ENCODE data around the gene KRTAP10-7. TPM values are rescaled to one million over a fixed set of nuclear protein-coding genes. Genes with fewer than 3 reads are reported as not detected.

KRTAP10-7 gene
- total and polyA plus RNA-seq, 4 experiments from 2014 or later, result not detected

GRCh38 chr21:44650265-44650972, 50.0 kb downstream of the KRTAP10-7 start:
- Histone ChIP-seq H3K4me3 (ENCODE audit: low read length in 2 of 2) (no peak overlapping the region), H3K4me1 (ENCODE audit: insufficient read depth, low read length) (peaks cover 23% of the 10 kb centered on the region), H3K27me3 (ENCODE audit: insufficient read depth, low read length) (no peaks in the 10 kb centered on the region), H3K9me3 (ENCODE audit: control insufficient read depth in 1 of 2, low read length in 2 of 2) (no peaks in the 10 kb centered on the region), H3K36me3 (ENCODE audit: insufficient read depth, low read length) (no peaks in the 10 kb centered on the region), H3K27ac (ENCODE audit: low read depth, low read length) (no peak overlapping the region)
- ChIA-PET POLR2A (ENCODE audit: partially characterized antibody) (no interaction called here), CTCF (ENCODE audit: partially characterized antibody) (no interaction called here)
- Mint-ChIP-seq H3K27me3 (no peaks in the 10 kb centered on the region), H3K4me1 (peaks cover 18 to 31% (median 21%) of the 10 kb centered on the region in 4 donors), H3K27ac (peak overlapping the region in 3 of 7 donors; percentile 41 to 60 (median 55)), H3K4me3 (no peak overlapping the region), H3K9me3 (peaks cover 0 to 25% (median 9%) of the 10 kb centered on the region in 8 donors), H3K36me3 (peaks cover 3 to 4% of the 10 kb centered on the region in 2 donors)
- DNase-seq, result no peak
- intact Hi-C loops (cut with micrococcal nuclease), result no loop called here

- Mint-ChIP-seq H3K4me3 (no peak overlapping the region), H3K27me3 (no peaks in the 10 kb centered on the region), H3K9me3 (peaks cover 0 to 26% (median 11%) of the 10 kb centered on the region in 8 donors), H3K36me3 (peaks cover 3 to 5% of the 10 kb centered on the region in 2 donors), H3K27ac (peak overlapping the region in 6 of 7 donors; percentile 25 to 80 (median 66)), H3K4me1 (peaks cover 18 to 38% (median 25%) of the 10 kb centered on the region in 4 donors)
- Histone ChIP-seq H3K4me3 (ENCODE audit: low read length in 2 of 2) (no peak overlapping the region), H3K27me3 (ENCODE audit: insufficient read depth, low read length) (no peaks in the 10 kb centered on the region), H3K4me1 (ENCODE audit: insufficient read depth, low read length) (peaks cover 30% of the 10 kb centered on the region), H3K9me3 (ENCODE audit: control insufficient read depth in 1 of 2, low read length in 2 of 2) (peaks cover 2 to 3% of the 10 kb centered on the region in 2 donors), H3K36me3 (ENCODE audit: insufficient read depth, low read length) (no peaks in the 10 kb centered on the region), H3K27ac (ENCODE audit: low read depth, low read length) (no peak overlapping the region)
- ChIA-PET POLR2A (ENCODE audit: partially characterized antibody) (no interaction called here), CTCF (ENCODE audit: partially characterized antibody) (no interaction called here)
- DNase-seq, result no peak
- intact Hi-C loops (cut with micrococcal nuclease), result no loop called here
Observed at GRCh38 chr21:44650973-44651675, 50.7 kb downstream of the KRTAP10-7 start.

Other genes starting within 250 kb of the KRTAP10-7 start
- 1 to 10 TPM; 1.3 to 1.7 TPM for gene TRPM2, start 247.0 kb upstream of the KRTAP10-7 start, total RNA-seq
- gene TRPM2, start 247.0 kb upstream of the KRTAP10-7 start, polyA plus RNA-seq, result under 1 TPM in 1 of 2 donors, not detected in 1; 0.37 TPM
- gene LRRC3, start 145.1 kb upstream of the KRTAP10-7 start, total RNA-seq, result 1 to 10 TPM; 1.4 to 1.5 TPM
- under 1 TPM; 0.11 to 0.61 TPM for gene LRRC3, start 145.1 kb upstream of the KRTAP10-7 start, polyA plus RNA-seq
- gene KRTAP10-1, start 60.4 kb upstream of the KRTAP10-7 start, total RNA-seq, result not detected
- not detected for gene KRTAP10-1, start 60.4 kb upstream of the KRTAP10-7 start, polyA plus RNA-seq
- gene KRTAP10-2, start 49.1 kb upstream of the KRTAP10-7 start, total RNA-seq, result not detected
- not detected for gene KRTAP10-2, start 49.1 kb upstream of the KRTAP10-7 start, polyA plus RNA-seq
- gene KRTAP10-3, start 41.8 kb upstream of the KRTAP10-7 start, total RNA-seq, result not detected
- gene KRTAP10-3, start 41.8 kb upstream of the KRTAP10-7 start, polyA plus RNA-seq, result not detected
- gene KRTAP10-4, start 26.9 kb upstream of the KRTAP10-7 start, total RNA-seq, result not detected
- gene KRTAP10-4, start 26.9 kb upstream of the KRTAP10-7 start, polyA plus RNA-seq, result not detected
- not detected for gene KRTAP10-5, start 20.0 kb upstream of the KRTAP10-7 start, total RNA-seq
- not detected for gene KRTAP10-5, start 20.0 kb upstream of the KRTAP10-7 start, polyA plus RNA-seq
- not detected for gene KRTAP10-6, start 8.1 kb upstream of the KRTAP10-7 start, total RNA-seq
- not detected for gene KRTAP10-6, start 8.1 kb upstream of the KRTAP10-7 start, polyA plus RNA-seq
- gene KRTAP10-8, start 11.5 kb downstream of the KRTAP10-7 start, total RNA-seq, result not detected
- gene KRTAP10-8, start 11.5 kb downstream of the KRTAP10-7 start, polyA plus RNA-seq, result not detected
- gene KRTAP10-9, start 26.5 kb downstream of the KRTAP10-7 start, total RNA-seq, result not detected
- not detected for gene KRTAP10-9, start 26.5 kb downstream of the KRTAP10-7 start, polyA plus RNA-seq
- gene KRTAP10-10, start 36.8 kb downstream of the KRTAP10-7 start, total RNA-seq, result not detected
- gene KRTAP10-10, start 36.8 kb downstream of the KRTAP10-7 start, polyA plus RNA-seq, result not detected
- gene KRTAP10-11, start 45.8 kb downstream of the KRTAP10-7 start, total RNA-seq, result not detected
- gene KRTAP10-11, start 45.8 kb downstream of the KRTAP10-7 start, polyA plus RNA-seq, result not detected
- gene KRTAP12-4, start 54.1 kb downstream of the KRTAP10-7 start, total RNA-seq, result not detected
- gene KRTAP12-4, start 54.1 kb downstream of the KRTAP10-7 start, polyA plus RNA-seq, result not detected
- gene KRTAP12-3, start 57.3 kb downstream of the KRTAP10-7 start, total RNA-seq, result not detected
- 1 to 10 TPM in 1 of 2 donors, not detected in 1; 1.2 TPM for gene KRTAP12-3, start 57.3 kb downstream of the KRTAP10-7 start, polyA plus RNA-seq
- gene KRTAP12-2, start 66.3 kb downstream of the KRTAP10-7 start, total RNA-seq, result not detected
- not detected for gene KRTAP12-2, start 66.3 kb downstream of the KRTAP10-7 start, polyA plus RNA-seq
- gene KRTAP12-1, start 81.6 kb downstream of the KRTAP10-7 start, total RNA-seq, result not detected
- gene KRTAP12-1, start 81.6 kb downstream of the KRTAP10-7 start, polyA plus RNA-seq, result not detected
- not detected for gene KRTAP10-12, start 96.6 kb downstream of the KRTAP10-7 start, total RNA-seq
- not detected for gene KRTAP10-12, start 96.6 kb downstream of the KRTAP10-7 start, polyA plus RNA-seq
- gene TSPEAR, start 111.0 kb downstream of the KRTAP10-7 start, total RNA-seq, result not detected
- under 1 TPM in 1 of 2 donors, not detected in 1; 0.07 TPM for gene TSPEAR, start 111.0 kb downstream of the KRTAP10-7 start, polyA plus RNA-seq
- 100 to 1,000 TPM; 125 to 131 TPM for gene UBE2G2, start 201.2 kb downstream of the KRTAP10-7 start, total RNA-seq
- 10 to 100 TPM; 51.8 to 65.9 TPM for gene UBE2G2, start 201.2 kb downstream of the KRTAP10-7 start, polyA plus RNA-seq
- gene SUMO3, start 217.5 kb downstream of the KRTAP10-7 start, total RNA-seq, result 10 to 100 TPM; 36.3 to 37.3 TPM
- gene SUMO3, start 217.5 kb downstream of the KRTAP10-7 start, polyA plus RNA-seq, result 10 to 100 TPM; 74.9 to 99.7 TPM